ENCODE measurements around the gene FAM184B. TPM values are rescaled to one million over a fixed set of nuclear protein-coding genes. Genes with fewer than 3 reads are reported as not detected.

Gene FAM184B
- total RNA-seq, 1 donor from 2014 or later, result not detected

GRCh38 chr4:17778431-17778830 lies 3.0 kb downstream of the FAM184B start:
- H3K4me3 ChIP-seq, result no peak overlapping the region
- no peaks in the 10 kb centered on the region for H3K9me3 ChIP-seq
- H3K27me3 ChIP-seq, result no peaks in the 10 kb centered on the region
- no peak for DNase-seq (ENCODE audit: extremely low spot score in 2 of 2)
- H3K4me1 ChIP-seq, result peaks cover 19% of the 10 kb centered on the region
- no peak overlapping the region for H3K27ac ChIP-seq
- TF ChIP-seq POLR2A (IDR thresholded peaks at IDR 0.05) (no peak), POLR2AphosphoS5 (IDR thresholded peaks at IDR 0.05; ENCODE audit: insufficient read depth in 1 of 2, low read depth in 1 of 2) (no peak)
- H3K36me3 ChIP-seq, result no peaks in the 10 kb centered on the region
- intact Hi-C loops (cut with DNase I), result no loop called here

GRCh38 chr4:17773135-17773698 lies 8.2 kb downstream of the FAM184B start:
- H3K27me3 ChIP-seq, result no peaks in the 10 kb centered on the region
- intact Hi-C loops (cut with DNase I), result no loop called here
- no peak overlapping the region for H3K27ac ChIP-seq
- H3K36me3 ChIP-seq, result no peaks in the 10 kb centered on the region
- H3K9me3 ChIP-seq, result no peaks in the 10 kb centered on the region
- no peak overlapping the region for H3K4me3 ChIP-seq
- no peaks in the 10 kb centered on the region for H3K4me1 ChIP-seq
- no peak for TF ChIP-seq CTCF (IDR thresholded peaks at IDR 0.05)
- no peak for TF ChIP-seq POLR2AphosphoS5 (IDR thresholded peaks at IDR 0.05; ENCODE audit: insufficient read depth in 1 of 2, low read depth in 1 of 2)
- TF ChIP-seq POLR2A (IDR thresholded peaks at IDR 0.05), result no peak
- no peak for DNase-seq (ENCODE audit: extremely low spot score in 2 of 2)

DNA sequence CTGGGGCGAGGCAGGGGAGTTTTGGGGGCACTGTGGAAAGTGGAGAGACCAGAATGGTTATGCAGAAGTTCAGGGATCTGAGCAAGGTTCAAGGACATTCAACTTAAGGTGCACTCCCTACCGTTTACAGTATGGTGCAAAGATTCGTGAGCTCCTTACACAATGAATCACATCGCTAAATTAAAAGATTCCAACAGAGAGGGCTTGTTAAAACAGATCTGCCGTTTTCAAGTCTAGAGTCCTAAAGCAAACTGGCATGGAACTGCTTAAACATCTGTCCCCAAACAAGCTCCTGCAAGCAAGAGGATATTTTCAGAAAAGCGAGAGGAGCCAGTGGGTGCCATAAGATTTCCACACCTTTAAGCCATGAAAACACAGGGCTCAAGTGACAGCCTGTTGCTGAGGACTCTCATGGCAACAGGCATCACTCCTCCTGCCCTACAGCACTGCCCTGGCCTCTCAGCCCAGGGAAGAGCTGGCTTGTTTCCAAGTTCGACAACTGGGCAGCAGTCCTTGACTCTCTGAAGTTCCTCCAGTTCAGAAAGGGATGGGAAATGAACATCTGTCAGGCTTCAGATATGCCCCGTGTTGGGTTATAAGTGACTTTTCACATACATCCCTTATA lies 10.0 kb downstream of the FAM184B start:
- no peak for TF ChIP-seq CTCF (IDR thresholded peaks at IDR 0.05)
- TF ChIP-seq POLR2A (IDR thresholded peaks at IDR 0.05), result no peak
- no peak for TF ChIP-seq POLR2AphosphoS5 (IDR thresholded peaks at IDR 0.05; ENCODE audit: insufficient read depth in 1 of 2, low read depth in 1 of 2)
- no peaks in the 10 kb centered on the region for H3K27me3 ChIP-seq
- no peaks in the 10 kb centered on the region for H3K4me1 ChIP-seq
- H3K4me3 ChIP-seq, result no peak overlapping the region
- intact Hi-C loops (cut with DNase I), result no loop called here
- no peaks in the 10 kb centered on the region for H3K36me3 ChIP-seq
- H3K27ac ChIP-seq, result no peak overlapping the region
- no peak for DNase-seq (ENCODE audit: extremely low spot score in 2 of 2)
- no peaks in the 10 kb centered on the region for H3K9me3 ChIP-seq

- Histone ChIP-seq H3K36me3 (no peaks in the 10 kb centered on the region), H3K9me3 (no peaks in the 10 kb centered on the region), H3K27me3 (no peaks in the 10 kb centered on the region), H3K4me1 (no peaks in the 10 kb centered on the region), H3K27ac (no peak overlapping the region), H3K4me3 (no peak overlapping the region)
- no peak for DNase-seq (ENCODE audit: extremely low spot score in 2 of 2)
- intact Hi-C loops (cut with DNase I), result no loop called here
- TF ChIP-seq POLR2A (IDR thresholded peaks at IDR 0.05) (no peak), POLR2AphosphoS5 (IDR thresholded peaks at IDR 0.05; ENCODE audit: insufficient read depth in 1 of 2, low read depth in 1 of 2) (no peak), CTCF (IDR thresholded peaks at IDR 0.05) (no peak)
Observed at GRCh38 chr4:17770845-17771244, 10.6 kb downstream of the FAM184B start.

- H3K4me3 ChIP-seq, result no peak overlapping the region
- DNase-seq (ENCODE audit: extremely low spot score in 2 of 2), result no peak
- no peaks in the 10 kb centered on the region for H3K36me3 ChIP-seq
- no peaks in the 10 kb centered on the region for H3K27me3 ChIP-seq
- intact Hi-C loops (cut with DNase I), result no loop called here
- H3K9me3 ChIP-seq, result no peaks in the 10 kb centered on the region
- no peak overlapping the region for H3K27ac ChIP-seq
- no peaks in the 10 kb centered on the region for H3K4me1 ChIP-seq
- TF ChIP-seq POLR2A (IDR thresholded peaks at IDR 0.05), result no peak
- TF ChIP-seq POLR2AphosphoS5 (IDR thresholded peaks at IDR 0.05; ENCODE audit: insufficient read depth in 1 of 2, low read depth in 1 of 2), result no peak
- TF ChIP-seq CTCF (IDR thresholded peaks at IDR 0.05), result no peak
Observed at GRCh38 chr4:17769406-17770174, 11.8 kb downstream of the FAM184B start.

All from vagina (tissue), 2 donors.